H7 (cell line): ENCODE results near the gene NDUFA1. TPM values are rescaled to one million over a fixed set of nuclear protein-coding genes. Genes with fewer than 3 reads are reported as not detected.
"Not testable (repeated sequence)": the region's sequence is repeated elsewhere in the genome, so short reads cannot be mapped to it uniquely, and the experiment has no call there.

Experiments used
- DNase-seq: peaks from one replicate; pipeline ENCODE4 v3.0.0; 2012
- H3K27me3 ChIP-seq: 2 replicates; pipeline ENCODE4 v1.6.0; 2011; ENCODE audit warnings: mild to moderate bottlenecking, low read length; ENCODE audit not compliant: control insufficient read depth, insufficient read depth
- H3K36me3 ChIP-seq: replicated peaks from 2 replicates; pipeline ENCODE4 v1.5.1; 2011; ENCODE audit warnings: low read length; ENCODE audit not compliant: control insufficient read depth, insufficient read depth
- H3K4me3 ChIP-seq: 2 replicates; pipeline ENCODE4 v1.5.1; 2011; ENCODE audit warnings: low read depth, mild to moderate bottlenecking, control low read depth, low read length, moderate library complexity; ENCODE audit not compliant: insufficient read depth
- total RNA-seq: library from RNA; depleted of rRNA; stranded (reverse); fragments of >200 nt; shearing (Covaris generic); gene quantifications from 2 replicates; pipeline ENCODE4 v1.2.3, GENCODE V29; 2014

NDUFA1 gene
- total RNA-seq, 1 experiment from 2014 or later: 73.1 TPM

DNA sequence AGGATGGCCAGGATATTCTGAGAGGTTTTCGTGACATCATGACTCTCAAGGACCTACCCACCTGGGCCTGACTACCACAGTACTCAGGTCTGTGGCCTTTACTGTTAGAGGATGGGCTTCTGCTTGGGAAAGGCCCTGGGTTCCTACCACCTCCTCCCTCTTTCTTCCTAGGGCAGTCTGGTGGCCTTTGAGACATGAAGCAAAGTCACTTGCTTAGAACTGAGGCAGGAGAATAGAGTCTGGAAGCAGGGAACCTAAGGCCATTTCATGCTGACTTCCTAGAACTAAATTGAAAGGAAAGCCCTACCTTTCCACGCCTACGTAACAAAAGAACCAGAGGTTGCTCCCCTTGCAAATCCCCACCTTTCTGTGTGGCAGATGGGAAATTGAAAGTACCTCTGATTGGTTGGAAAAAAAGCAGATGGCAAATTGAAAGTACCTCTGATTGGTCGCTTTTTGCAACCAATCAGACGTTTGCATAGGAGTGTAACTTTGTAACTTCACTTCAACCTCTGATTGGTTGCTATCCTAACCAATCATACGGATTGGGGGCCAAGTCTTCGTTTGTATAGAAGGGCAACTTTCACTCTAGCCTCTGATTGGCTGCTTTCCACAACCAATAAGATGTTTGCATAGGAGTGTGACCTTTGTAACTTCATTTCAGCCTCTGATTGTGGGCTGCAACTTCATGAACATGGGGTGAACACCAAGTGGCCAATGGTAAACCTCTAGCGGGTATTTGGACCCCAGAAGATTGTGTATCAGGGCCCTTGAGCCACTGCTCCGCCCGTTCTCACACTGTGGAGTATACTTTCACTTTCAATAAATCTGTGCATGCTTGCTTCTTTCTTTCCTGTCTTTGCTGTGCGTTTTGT, 14.2 kb downstream of the NDUFA1 start:
- Histone ChIP-seq H3K27me3 (no peaks in the 10 kb centered on the region), H3K4me3 (no peak overlapping the region), H3K36me3 (no peaks in the 10 kb centered on the region)
- DNase-seq: peak; percentile 22

DNA sequence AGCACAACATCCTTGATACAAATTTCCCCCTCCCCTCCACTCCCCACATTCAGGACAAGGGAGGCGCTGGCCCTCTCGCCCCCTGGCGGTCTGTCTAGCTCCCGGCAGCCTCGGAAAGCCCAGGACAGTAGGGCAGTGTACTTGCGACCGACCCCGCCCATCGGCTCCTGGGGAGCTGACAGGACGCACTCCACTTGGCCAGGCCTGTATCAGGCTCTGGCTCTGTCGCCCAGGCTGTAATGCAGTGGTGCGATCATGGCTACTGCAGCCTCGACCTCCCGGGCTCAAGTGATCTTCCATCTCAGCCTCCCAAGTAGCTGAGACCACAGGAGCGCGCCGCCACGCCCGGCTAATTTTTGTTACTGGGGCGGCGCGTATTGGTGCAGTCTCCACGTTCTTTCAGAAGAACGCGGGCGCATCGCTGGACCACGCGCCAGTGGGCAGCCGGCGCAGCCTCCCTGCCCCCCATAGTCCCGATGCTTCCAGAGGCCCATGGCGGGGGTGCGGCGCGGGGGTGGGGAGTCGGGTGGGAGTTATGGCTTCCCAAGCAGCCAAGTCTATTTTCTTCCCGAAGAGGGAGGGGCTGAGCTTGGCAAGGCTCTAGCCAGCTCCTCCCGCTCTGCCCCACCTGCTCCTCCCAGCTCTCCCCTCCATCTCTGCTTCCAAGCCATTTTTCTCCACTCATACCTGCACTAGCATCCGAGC, 16.2 kb downstream of the NDUFA1 start:
- peak; percentile 86 for DNase-seq
- H3K4me3 ChIP-seq: peak overlapping the region; percentile 50
- no peaks in the 10 kb centered on the region for H3K27me3 ChIP-seq
- no peaks in the 10 kb centered on the region for H3K36me3 ChIP-seq

DNA sequence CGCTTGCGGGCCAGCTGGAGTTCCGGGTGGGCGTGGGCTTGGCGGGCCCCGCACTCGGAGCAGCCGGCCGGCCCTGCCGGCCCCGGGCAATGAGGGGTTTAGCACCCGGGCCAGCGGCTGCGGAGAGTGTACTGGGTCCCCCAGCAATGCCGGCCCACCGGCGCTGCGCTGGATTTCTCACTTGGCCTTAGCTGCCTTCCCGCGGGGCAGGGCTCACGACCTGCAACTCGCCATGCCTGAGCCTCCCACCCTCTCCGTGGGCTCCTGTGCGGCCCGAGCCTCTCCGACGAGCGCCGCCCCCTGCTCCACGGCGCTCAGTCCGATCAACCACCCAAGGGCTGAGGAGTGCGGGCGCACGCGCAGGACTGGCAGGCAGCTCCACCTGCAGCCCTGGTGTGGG, 19.0 kb downstream of the NDUFA1 start:
- H3K4me3 ChIP-seq: peak overlapping the region; percentile 14; the same call in 1 of the 2 replicates
- H3K36me3 ChIP-seq, H3K27me3 ChIP-seq, DNase-seq: not testable (repeated sequence)

DNA sequence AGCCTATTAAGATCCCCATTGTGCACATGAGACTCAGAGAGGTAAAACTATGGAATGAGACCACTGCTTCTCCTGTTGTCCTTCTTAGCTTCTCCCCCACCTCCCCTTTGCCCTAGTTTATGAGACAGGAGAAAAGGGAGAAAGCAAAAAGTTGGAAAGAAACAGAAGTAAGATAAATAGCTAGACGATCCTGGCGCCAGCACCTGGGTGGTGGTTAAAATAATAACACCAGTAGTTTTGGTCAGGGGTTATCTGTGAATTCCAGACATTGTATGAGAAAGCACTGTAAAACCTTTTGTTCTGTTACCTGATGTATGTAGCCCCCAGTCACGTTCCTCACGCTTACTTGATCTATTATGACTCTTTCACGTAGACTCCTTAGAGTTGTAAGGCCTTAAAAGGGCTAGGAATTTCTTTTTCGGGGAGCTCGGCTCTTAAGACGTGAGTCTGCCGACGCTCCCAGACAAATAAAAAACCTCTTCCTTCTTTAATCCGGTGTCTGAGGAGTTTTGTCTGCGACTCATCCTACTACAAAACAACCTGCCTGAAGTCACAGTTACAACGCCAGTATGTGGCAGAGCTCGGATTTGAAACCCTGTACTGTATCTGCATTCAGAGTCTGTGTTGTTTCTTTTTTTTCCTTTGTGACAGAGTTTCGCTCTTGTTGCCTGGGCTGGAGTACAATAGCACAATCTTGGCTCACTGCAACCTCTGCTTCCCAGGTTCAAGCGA, 20.5 kb downstream of the NDUFA1 start:
- DNase-seq, H3K27me3 ChIP-seq, H3K36me3 ChIP-seq, H3K4me3 ChIP-seq: not testable (repeated sequence)

DNA sequence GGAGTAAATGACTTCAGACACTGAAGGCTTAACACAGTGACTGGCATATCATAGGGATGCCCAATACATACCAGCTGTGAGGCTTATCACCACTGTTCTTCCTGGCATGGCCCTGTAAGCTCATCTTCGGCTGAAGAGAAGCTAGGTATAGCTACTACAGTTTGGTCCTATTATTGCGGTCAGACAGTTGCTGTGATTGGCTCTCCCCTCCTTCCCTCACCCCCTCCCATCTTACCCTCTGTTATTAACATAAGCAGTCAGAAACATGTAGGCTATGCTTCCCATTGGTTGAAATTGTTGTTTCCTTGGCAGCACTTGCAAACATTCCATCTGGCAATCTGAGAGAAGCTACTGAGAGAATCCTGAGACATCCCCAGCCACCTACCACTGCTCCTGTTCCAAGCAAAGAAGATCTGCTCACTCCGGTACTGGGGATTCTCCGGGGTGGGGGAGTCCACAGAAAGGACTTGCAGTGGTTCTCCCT, 24.3 kb downstream of the NDUFA1 start, which contains the start of gene AKAP14:
Gene AKAP14, plus strand, starts transcription at position 51 of the 484 bp plus-strand sequence. CDS start 7,331 bp downstream, outside the sequence.
- Histone ChIP-seq H3K4me3 (no peak within 1 kb of the TSS), H3K36me3 (no peaks in the 10 kb centered on the region), H3K27me3 (no peaks in the 10 kb centered on the region)
- peak; percentile 70 for DNase-seq

DNA sequence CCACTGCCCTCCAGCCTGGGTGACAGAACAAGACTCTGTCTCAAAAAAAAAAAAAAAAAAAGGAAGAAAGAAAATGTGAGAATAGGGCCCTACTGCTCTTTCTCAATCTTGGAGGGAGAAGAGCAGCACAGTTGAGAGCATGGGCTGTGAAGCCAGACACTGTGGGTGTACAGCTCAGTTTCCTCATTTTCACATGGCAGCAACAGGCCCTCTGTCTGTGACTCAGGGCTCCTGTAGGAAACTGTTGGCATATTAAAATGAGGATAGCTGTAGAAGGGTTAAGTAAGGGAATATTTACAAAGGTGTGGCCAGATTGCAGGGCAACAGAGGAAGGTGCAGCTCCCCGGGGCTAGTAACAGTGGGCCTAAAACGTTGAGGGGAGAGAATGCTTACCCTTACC, 27.5 kb downstream of the NDUFA1 start:
- DNase-seq: no peak
- Histone ChIP-seq H3K27me3 (no peaks in the 10 kb centered on the region), H3K36me3 (no peaks in the 10 kb centered on the region), H3K4me3 (no peak overlapping the region)

DNA sequence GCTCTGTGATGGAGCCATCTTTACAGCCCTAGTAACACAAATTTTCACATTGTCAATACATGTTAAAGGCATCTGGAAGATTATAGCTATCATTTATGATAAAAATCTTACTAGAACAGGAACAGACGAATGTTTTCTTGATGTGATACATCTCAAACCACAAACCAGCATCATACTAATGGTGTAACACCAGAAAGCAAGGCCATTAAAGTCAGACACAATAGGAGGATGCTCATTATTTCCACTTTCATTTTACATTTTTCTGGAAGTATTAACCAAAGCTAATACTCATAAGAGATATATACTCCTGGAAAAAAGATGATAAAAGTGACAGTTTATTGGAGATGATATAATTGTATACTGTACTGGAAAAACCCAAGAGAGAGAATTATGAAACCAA, 29.3 kb downstream of the NDUFA1 start:
- Histone ChIP-seq H3K36me3 (no peaks in the 10 kb centered on the region), H3K27me3 (no peaks in the 10 kb centered on the region), H3K4me3 (no peak overlapping the region)
- DNase-seq: no peak

DNA sequence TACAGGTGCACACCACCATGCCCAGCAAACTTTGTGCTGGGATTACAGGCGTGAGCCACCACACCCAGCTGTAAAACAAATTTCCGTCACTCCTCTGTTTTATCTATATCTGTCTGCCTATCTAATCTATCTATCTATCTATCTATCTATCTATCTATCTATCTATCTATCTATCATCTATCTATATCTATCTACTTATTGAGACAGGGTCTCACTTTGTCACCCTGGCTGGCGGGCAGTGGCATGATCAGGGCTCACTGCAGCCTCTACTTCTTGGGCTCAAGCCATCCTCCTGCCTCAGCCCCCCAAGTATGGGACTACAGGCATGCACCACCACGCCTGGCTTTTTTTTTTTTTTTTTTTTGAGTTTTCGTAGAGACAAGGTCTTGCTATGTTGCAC, 44.7 kb downstream of the NDUFA1 start:
- no peak for DNase-seq
- Histone ChIP-seq H3K27me3 (no peaks in the 10 kb centered on the region), H3K36me3 (no peaks in the 10 kb centered on the region), H3K4me3 (no peak overlapping the region)

DNA sequence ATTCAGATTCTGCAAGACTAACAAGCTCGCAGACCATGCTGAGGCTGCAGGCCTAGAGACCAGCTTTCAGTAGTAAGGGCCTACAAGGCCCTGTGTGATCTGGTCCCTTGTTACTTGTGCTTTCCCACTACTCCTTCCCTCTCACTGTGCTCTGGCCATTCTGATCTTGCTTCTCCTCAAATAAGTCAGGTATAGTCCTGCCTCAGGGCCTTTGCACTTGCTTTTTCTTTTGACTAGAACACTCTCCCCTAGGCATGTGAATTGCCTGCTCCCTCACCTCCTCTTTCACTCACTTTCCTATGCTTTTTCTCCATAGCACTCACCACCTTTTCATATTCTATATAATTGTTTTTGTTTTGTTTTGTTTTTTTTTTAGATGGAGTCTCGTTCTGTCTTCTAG, 46.2 kb downstream of the NDUFA1 start:
- H3K36me3 ChIP-seq: no peaks in the 10 kb centered on the region
- H3K27me3 ChIP-seq: no peaks in the 10 kb centered on the region
- no peak for DNase-seq
- no peak overlapping the region for H3K4me3 ChIP-seq

DNA sequence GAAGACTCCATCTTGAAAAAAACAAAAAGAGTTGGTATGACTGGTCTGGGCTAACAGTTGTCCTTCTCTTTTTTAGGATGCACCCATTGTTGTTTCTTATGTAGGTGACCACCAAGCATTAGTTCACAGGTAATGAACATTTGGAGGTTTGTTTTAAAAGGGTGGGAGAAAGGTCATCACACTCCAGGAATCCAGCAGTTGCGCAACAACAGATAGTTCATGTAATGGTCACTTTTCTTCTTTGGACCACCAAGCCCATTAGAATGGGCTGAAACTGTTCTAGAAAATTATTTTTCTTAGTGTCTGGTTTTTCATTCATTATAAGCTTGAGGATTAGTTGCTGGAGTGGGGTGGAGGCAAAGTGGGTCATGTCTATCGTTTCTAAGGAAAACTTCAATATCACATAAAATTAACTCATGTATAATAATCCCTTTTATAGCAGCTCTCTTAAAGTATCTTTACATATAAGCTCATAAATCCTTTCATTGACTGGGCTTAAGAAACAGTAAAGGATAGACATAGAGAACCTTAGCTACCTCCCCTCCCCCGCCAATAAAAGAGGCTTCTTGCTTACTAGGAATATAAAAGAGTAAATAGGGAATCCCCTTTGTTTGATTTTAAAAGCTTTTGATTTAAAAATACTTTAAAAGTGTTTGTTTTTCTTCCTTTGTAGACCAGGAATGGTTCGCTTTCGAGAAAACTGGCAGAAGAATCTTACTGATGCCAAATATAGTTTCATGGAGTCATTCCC, 48.4 kb downstream of the NDUFA1 start:
- Histone ChIP-seq H3K27me3 (no peaks in the 10 kb centered on the region), H3K36me3 (no peaks in the 10 kb centered on the region), H3K4me3 (no peak overlapping the region)
- no peak for DNase-seq

DNA sequence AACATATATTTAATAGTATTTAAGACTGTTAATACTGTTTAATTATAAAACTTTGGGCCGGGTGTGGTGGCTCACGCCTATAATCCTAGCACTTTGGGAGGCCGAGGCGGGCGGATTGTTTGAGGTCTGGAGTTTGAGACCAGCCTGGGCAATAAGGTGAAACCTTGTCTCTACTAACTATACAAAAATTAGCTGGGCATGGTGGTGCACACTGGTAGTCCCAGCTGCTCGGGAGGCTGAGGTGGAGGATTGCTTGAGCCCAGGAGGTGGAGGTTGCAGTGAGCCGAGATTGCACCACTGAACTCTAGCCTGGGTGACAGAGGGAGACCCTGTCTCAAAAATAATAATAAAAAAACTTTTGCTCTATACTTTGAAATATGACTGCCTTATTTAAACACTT, 50.8 kb downstream of the NDUFA1 start:
- H3K4me3 ChIP-seq, H3K36me3 ChIP-seq, DNase-seq, H3K27me3 ChIP-seq: not testable (repeated sequence)
